ENCODE data around the gene ERCC6.
A peak's percentile ranks its signal among the peaks of the same experiment; 100 is the strongest.

Gene ERCC6

GRCh38 chr10:49538381-49539319 lies at the start of gene ERCC6:
Gene ERCC6, minus strand, starts transcription at chr10:49539121.
- H3K4me3 ChIP-seq (ENCODE audit: low read depth, low read length) = peak within 1 kb of the TSS; percentile 78
- TF ChIP-seq, protein P1, sequence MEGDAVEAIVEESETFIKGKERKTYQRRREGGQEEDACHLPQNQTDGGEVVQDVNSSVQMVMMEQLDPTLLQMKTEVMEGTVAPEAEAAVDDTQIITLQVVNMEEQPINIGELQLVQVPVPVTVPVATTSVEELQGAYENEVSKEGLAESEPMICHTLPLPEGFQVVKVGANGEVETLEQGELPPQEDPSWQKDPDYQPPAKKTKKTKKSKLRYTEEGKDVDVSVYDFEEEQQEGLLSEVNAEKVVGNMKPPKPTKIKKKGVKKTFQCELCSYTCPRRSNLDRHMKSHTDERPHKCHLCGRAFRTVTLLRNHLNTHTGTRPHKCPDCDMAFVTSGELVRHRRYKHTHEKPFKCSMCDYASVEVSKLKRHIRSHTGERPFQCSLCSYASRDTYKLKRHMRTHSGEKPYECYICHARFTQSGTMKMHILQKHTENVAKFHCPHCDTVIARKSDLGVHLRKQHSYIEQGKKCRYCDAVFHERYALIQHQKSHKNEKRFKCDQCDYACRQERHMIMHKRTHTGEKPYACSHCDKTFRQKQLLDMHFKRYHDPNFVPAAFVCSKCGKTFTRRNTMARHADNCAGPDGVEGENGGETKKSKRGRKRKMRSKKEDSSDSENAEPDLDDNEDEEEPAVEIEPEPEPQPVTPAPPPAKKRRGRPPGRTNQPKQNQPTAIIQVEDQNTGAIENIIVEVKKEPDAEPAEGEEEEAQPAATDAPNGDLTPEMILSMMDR (IDR thresholded peaks at IDR 0.05; ENCODE audit: low read depth, low read length) = no peak

DNA sequence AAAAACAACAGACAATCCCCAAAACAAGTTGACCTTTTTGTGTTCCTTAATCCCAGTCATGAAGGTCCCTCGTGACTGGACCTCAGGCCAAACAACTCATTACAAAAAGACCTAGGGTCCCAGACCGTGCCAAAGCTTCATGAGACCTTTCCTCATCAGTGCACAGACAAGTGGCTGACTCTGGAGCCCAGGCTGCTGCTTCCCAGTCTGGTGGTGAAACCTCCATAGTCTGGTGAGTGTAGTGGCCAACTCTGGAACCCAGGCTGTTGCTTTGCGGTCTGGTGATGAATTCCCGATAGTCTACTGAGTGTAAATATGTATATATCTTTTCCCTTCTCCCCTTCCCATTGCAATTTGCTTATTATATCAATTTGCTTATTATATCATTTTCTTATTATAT lies 49.1 kb upstream of the ERCC6 start:
- TF ChIP-seq, protein P1 (IDR thresholded peaks at IDR 0.05; ENCODE audit: low read depth, low read length) = no peak
- H3K4me3 ChIP-seq (ENCODE audit: low read depth, low read length) = no peak overlapping the region

- H3K4me3 ChIP-seq (ENCODE audit: low read depth, low read length) = no peak overlapping the region
- TF ChIP-seq, protein P1 (IDR thresholded peaks at IDR 0.05; ENCODE audit: low read depth, low read length) = no peak
These were observed 46.5 kb upstream of the ERCC6 start for GRCh38 chr10:49585387-49585786.

- TF ChIP-seq, protein P1 (IDR thresholded peaks at IDR 0.05; ENCODE audit: low read depth, low read length) = no peak
- no peak overlapping the region for H3K4me3 ChIP-seq (ENCODE audit: low read depth, low read length)
These were observed 40.7 kb upstream of the ERCC6 start for GRCh38 chr10:49579621-49580020.

GRCh38 chr10:49578392-49578791 lies 39.5 kb upstream of the ERCC6 start:
- TF ChIP-seq, protein P1 (IDR thresholded peaks at IDR 0.05; ENCODE audit: low read depth, low read length) = no peak
- no peak overlapping the region for H3K4me3 ChIP-seq (ENCODE audit: low read depth, low read length)

DNA sequence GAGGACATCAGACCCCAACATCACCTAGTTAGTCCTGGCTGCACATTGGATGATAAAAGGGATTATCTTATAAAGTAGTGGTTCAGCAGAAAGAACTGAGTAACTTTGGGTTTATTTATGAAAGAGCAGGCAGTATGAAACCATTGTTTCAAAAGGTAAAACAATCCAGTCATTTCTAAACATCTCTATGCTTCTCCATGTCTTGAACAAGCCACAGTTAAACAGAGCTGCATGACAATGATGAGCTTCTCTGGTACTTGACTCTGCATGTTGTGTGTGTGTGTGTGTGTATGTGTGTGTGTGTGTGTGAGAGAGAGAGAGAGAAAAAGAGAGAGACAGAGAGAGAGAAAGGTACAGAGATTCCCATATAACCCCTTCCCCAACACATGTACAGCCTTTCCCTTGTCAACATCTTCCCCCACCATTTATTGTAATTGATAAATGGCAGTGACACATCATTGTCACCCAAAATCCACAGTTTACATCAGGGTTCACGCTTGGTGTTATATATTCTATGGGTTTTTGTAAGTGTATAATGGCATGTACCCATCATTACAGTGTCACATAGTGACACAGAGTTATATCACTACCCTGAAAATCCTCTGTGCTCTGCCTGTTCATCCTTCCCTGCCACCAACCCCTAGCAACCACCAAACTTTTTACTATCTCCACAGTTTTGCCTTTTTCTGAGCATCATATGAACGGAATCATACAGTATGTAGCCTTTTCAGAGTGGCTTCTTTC lies 38.4 kb upstream of the ERCC6 start:
- TF ChIP-seq, protein P1 (IDR thresholded peaks at IDR 0.05; ENCODE audit: low read depth, low read length) = no peak
- no peak overlapping the region for H3K4me3 ChIP-seq (ENCODE audit: low read depth, low read length)
